Anterior cingulate cortex (tissue), 58 donors: ENCODE results near the gene YEATS2.
"Not testable (repeated sequence)": the region's sequence is repeated elsewhere in the genome, so short reads cannot be mapped to it uniquely, and the experiment has no call there.

ENCODE experiments used
- DNase-seq, 58 donors: peaks; one replicate each; lab custom pipeline; 2025; lab: John Stamatoyannopoulos, UW

Gene YEATS2

GRCh38 chr3:183711516-183711915 lies 13.9 kb downstream of the YEATS2 start:
- DNase-seq = no peak

GRCh38 chr3:183714622-183715021 lies 17.0 kb downstream of the YEATS2 start:
- DNase-seq = no peak

GRCh38 chr3:183718012-183718411 lies 20.4 kb downstream of the YEATS2 start:
- DNase-seq = no peak

GRCh38 chr3:183725387-183725786 lies 27.8 kb downstream of the YEATS2 start:
- DNase-seq = no peak

GRCh38 chr3:183728204-183728603 lies 30.6 kb downstream of the YEATS2 start:
- no peak for DNase-seq

- no peak for DNase-seq
Measured at GRCh38 chr3:183730361-183730760, 32.8 kb downstream of the YEATS2 start.

GRCh38 chr3:183731611-183732010 lies 34.0 kb downstream of the YEATS2 start:
- DNase-seq = no peak

- DNase-seq = no peak
Measured at GRCh38 chr3:183733553-183733952, 36.0 kb downstream of the YEATS2 start.

- DNase-seq = no peak
Measured at GRCh38 chr3:183734750-183735494, 37.3 kb downstream of the YEATS2 start.

- DNase-seq = no peak
Measured at GRCh38 chr3:183737116-183737515, 39.5 kb downstream of the YEATS2 start.

GRCh38 chr3:183740154-183740553 lies 42.6 kb downstream of the YEATS2 start:
- DNase-seq = not testable (repeated sequence)

GRCh38 chr3:183743231-183743630 lies 45.6 kb downstream of the YEATS2 start:
- DNase-seq = no peak

GRCh38 chr3:183745300-183746098 lies 47.9 kb downstream of the YEATS2 start:
- DNase-seq = no peak

GRCh38 chr3:183754052-183754451 lies 56.5 kb downstream of the YEATS2 start:
- no peak for DNase-seq

- peak in 2 of 58 donors; percentile 3 to 5 for DNase-seq
Measured at GRCh38 chr3:183762304-183762703, 64.7 kb downstream of the YEATS2 start.

GRCh38 chr3:183764847-183765731 lies 67.5 kb downstream of the YEATS2 start:
- peak in 2 of 58 donors; percentile 3 to 32 for DNase-seq

- no peak for DNase-seq
Measured at GRCh38 chr3:183766107-183766506, 68.5 kb downstream of the YEATS2 start.

- DNase-seq = peak in 54 of 58 donors; percentile 5 to 82 (median 42)
Measured at GRCh38 chr3:183766745-183767606, 69.4 kb downstream of the YEATS2 start.

- no peak for DNase-seq
Measured at GRCh38 chr3:183768114-183768513, 70.5 kb downstream of the YEATS2 start.

GRCh38 chr3:183769453-183769852 lies 71.9 kb downstream of the YEATS2 start:
- no peak for DNase-seq
